HG02840 (cell line): ENCODE measurements around the gene CARD9.

ENCODE experiments used
- ATAC-seq: cut with Tn5 transposase; IDR thresholded peaks from one replicate; pipeline ENCODE4 v1.9.1; 2021; ENCODE audit warnings: mild to moderate bottlenecking, moderate library complexity, moderate number of reproducible peaks; ENCODE audit not compliant: unreplicated experiment, low FRiP score

Gene CARD9

GRCh38 chr9:136338511-136338910, 35.0 kb downstream of the CARD9 start:
- ATAC-seq: no peak

- no peak for ATAC-seq
Measured at GRCh38 chr9:136337416-136338395, 35.8 kb downstream of the CARD9 start.

DNA sequence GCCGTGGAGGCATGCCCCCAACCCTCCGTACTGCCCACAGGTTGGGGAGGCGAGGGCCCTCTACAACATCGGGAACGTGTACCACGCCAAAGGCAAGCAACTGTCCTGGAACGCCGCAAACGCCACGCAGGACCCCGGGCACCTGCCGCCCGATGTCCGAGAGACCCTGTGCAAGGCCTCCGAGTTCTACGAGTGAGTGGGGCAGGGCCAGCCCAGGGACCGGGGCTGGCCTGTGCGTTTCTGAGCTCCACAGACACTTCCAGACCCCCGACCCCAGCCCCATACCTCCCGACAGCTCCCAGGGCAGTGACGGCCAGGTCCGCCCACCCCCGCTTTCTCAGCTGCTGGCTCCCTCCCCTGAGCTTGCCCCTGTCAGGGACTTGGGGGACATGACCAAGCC, 36.6 kb downstream of the CARD9 start:
- ATAC-seq: no peak

DNA sequence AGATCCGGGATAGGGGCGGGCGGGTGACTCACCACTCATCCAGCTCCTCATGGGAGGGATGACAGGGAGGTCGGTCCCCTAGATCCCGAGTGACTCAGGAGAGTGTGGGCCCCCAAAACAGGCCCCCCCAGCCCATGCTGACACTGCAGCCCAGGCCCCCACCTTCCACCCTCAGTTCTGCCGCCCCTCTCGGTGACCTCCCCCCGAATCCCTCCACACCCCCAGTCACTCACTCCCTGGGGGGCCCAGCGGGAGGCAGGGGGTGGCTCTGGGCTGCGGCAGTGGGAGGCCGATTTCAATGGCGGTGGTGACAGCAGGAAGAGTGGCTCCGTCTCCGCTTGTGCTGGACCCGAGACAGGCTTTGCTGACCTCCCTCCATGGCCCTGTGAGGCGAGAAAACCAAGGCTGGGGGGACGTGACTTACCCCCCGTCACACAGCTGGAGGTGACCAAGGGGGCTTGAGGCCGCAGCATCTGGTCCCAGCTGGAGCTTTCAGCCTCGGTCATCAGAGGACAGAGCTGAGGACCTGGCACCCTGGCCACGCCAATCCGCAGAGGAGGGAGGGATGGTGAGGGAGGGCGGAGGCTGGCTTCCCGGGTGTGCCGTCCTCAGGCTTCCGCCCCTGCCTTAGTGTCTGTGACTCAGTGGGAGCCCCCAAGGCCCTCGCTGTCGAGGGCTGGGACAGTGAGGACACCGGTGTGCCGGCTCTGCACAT, 37.2 kb downstream of the CARD9 start:
- no peak for ATAC-seq

- ATAC-seq: no peak
Measured at GRCh38 chr9:136335296-136336155, 37.9 kb downstream of the CARD9 start.

DNA sequence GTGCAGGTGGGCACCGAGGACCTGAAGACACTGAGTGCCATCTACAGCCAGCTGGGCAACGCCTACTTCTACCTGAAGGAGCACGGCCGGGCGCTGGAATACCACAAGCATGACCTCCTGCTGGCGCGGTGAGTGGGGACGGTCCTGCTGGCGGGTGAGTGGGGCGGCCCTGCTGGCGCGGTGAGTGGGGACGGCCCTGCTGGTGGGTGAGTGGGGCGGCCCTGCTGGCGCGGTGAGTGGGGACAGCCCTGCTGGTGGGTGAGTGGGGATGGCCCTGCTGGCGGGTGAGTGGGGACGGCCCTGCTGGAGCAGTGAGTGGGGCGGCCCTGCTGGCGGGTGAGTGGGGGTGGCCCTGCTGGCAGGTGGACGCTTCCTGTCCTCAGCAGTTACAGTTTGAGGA, 38.9 kb downstream of the CARD9 start:
- no peak for ATAC-seq

GRCh38 chr9:136333486-136333885, 40.0 kb downstream of the CARD9 start:
- no peak for ATAC-seq

- no peak for ATAC-seq
Measured at GRCh38 chr9:136333045-136333444, 40.4 kb downstream of the CARD9 start.

DNA sequence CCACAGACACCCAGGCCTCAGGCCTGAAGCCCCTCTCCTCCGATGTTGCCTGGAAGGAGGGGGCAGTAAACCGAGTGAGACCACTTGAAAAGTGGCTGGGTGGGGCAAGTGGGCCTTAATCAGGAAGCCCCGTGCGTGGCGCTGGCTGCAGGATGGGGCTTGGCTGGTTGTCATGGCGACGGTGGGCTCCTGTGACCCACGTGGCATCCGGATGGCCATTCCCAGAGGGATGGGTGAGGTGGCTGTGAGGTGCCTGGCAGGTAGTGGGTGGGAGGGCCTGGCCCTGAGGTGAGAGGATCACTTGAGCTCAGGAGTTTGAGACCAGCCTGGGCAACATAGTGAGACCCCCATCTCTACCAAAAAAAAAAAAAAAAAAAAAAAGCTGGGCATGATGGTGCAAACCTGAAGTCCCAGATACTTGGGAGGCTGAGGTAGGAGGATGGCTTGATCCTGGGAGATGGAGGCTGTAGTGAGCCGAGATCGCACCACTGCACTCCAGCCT, 40.9 kb downstream of the CARD9 start:
- no peak for ATAC-seq

- ATAC-seq: no peak
Measured at GRCh38 chr9:136331556-136332481, 41.6 kb downstream of the CARD9 start.

DNA sequence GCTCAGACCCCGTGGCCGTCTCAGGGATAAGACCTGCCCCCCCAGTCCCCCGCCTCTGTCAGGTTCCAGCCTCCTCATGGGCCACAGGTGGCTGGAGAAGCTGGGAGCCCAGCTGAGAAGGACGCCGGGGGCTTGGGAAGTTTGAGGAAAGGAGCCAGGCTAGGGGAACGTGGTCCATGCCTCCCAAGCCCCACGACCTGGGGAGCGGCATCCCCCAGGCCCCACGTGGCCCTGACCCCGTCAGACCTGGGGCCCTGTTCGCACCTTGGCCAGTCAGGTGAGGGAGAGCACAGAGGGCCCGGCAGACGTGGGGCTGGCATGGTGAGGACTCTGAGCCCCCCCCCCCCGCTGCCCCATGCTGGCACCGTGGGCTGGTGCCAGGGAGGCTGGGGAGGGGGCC, 42.4 kb downstream of the CARD9 start:
- ATAC-seq: no peak

GRCh38 chr9:136330406-136330990, 43.0 kb downstream of the CARD9 start:
- ATAC-seq: no peak

- no peak for ATAC-seq
Measured at GRCh38 chr9:136329636-136330405, 43.6 kb downstream of the CARD9 start.

- ATAC-seq: no peak
Measured at GRCh38 chr9:136329211-136329627, 44.2 kb downstream of the CARD9 start.

- no peak for ATAC-seq
Measured at GRCh38 chr9:136328622-136329041, 44.8 kb downstream of the CARD9 start.

GRCh38 chr9:136328011-136328621, 45.4 kb downstream of the CARD9 start:
- ATAC-seq: no peak

- ATAC-seq: no peak
Measured at GRCh38 chr9:136327304-136327974, 46.0 kb downstream of the CARD9 start, which contains the start of gene GPSM1. TSS of gene GPSM1 (plus strand) at chr9:136327539. CDS start at chr9:136327696, 157 bp downstream.
